Panc1 (cell line): ENCODE data around the gene CUEDC1. TPM values are rescaled to one million over a fixed set of nuclear protein-coding genes. Genes with fewer than 3 reads are reported as not detected.

Experiments used
- ATAC-seq: fragments of 200-7000 bp; cut with Tn5 transposase; 2 replicates; pipeline ENCODE4 v1.9.1; 2020; ENCODE audit warnings: mild to moderate bottlenecking, moderate library complexity
- Bru-seq: library from RNA; stranded (reverse); fragments of 400-500 nt; gene quantifications from one replicate; lab custom pipeline; 2021; lab: Mats Ljungman, UMichigan
- BruChase-seq, 2 experiments: library from RNA; stranded (reverse); fragments of 400-500 nt; gene quantifications; one replicate each; lab custom pipeline; 2021; lab: Mats Ljungman, UMichigan
- BruUV-seq: library from RNA; stranded (reverse); fragments of 400-500 nt; replicated peaks from 2 replicates; lab custom pipeline; 2021; lab: Mats Ljungman, UMichigan
- CTCF ChIA-PET: fragments of 300-600 bp; sonication (Branson Sonifier 250); formaldehyde crosslinking; loops from one replicate; lab custom pipeline; 2022; ENCODE audit warnings: antibody characterized with exemption; lab: Charles Lee
- POLR2A ChIA-PET: fragments of 300-600 bp; sonication (Branson Sonifier 250); formaldehyde crosslinking; loops from one replicate; lab custom pipeline; 2022; ENCODE audit warnings: antibody characterized with exemption; lab: Charles Lee
- DNase-seq: peaks from one replicate; pipeline ENCODE4 v3.0.0-alpha.2; 2010; ENCODE audit warnings: low read depth, low spot score
- H3K27ac ChIP-seq: 2 replicates; pipeline ENCODE4 v1.5.1; 2011; ENCODE audit warnings: mild to moderate bottlenecking, low read length, inconsistent platforms
- H3K27me3 ChIP-seq: fragments of 200-500 bp; sonication (Bioruptor generic); 2 replicates; pipeline ENCODE4 v1.6.0; 2014; ENCODE audit warnings: low read length, inconsistent platforms; ENCODE audit not compliant: control insufficient read depth, insufficient read depth
- H3K36me3 ChIP-seq: fragments of 200-500 bp; sonication (Bioruptor generic); 2 replicates; pipeline ENCODE4 v1.5.1; 2014; ENCODE audit warnings: inconsistent platforms, mild to moderate bottlenecking, low read length, moderate library complexity; ENCODE audit not compliant: control insufficient read depth, insufficient read depth
- H3K4me1 ChIP-seq: 2 replicates; pipeline ENCODE4 v1.5.1; 2011; ENCODE audit warnings: inconsistent platforms, mild to moderate bottlenecking, low read length, moderate library complexity; ENCODE audit not compliant: control insufficient read depth, insufficient read depth
- H3K4me3 ChIP-seq, 2 experiments: 2 replicates each; pipeline ENCODE4 v1.5.1; 2011 to 2012; ENCODE audit warnings: low read depth in 2 of 2, low read length in 2 of 2, mild to moderate bottlenecking in 2 of 2, inconsistent platforms in 1 of 2, moderate library complexity in 1 of 2
- H3K9me3 ChIP-seq: fragments of 200-500 bp; sonication (Bioruptor generic); 2 replicates; pipeline ENCODE4 v1.5.1; 2014; ENCODE audit warnings: low read depth, mild to moderate bottlenecking, inconsistent platforms, low read length, moderate library complexity; ENCODE audit not compliant: control insufficient read depth, insufficient read depth
- POLR2AphosphoS5 ChIP-seq: IDR thresholded peaks from 2 replicates; pipeline ENCODE4 v1.6.1; 2012; ENCODE audit warnings: mild to moderate bottlenecking, low read depth, low read length, moderate library complexity
- SIN3A ChIP-seq: IDR thresholded peaks from 2 replicates; pipeline ENCODE4 v1.6.1; 2012; ENCODE audit warnings: low read depth, mild to moderate bottlenecking, low read length, moderate library complexity, borderline replicate concordance; ENCODE audit not compliant: insufficient read depth
- TCF7L2 ChIP-seq: IDR thresholded peaks from 2 replicates; pipeline ENCODE4 v1.6.1; 2011; ENCODE audit warnings: mild to moderate bottlenecking, low read depth, low read length, inconsistent platforms
- in situ Hi-C: cut with HindIII; loops from 2 replicates; pipeline ENCODE4 v1.10.0; 2016; ENCODE audit warnings: low sequenced_read_pairs, low pct_unique_long_range_greater_than_20kb
- intact Hi-C: fragments of 100-400 bp; cut with micrococcal nuclease; formaldehyde crosslinking; loops from one replicate; pipeline ENCODE4 v1.10.0; 2022; ENCODE audit not compliant: unreplicated experiment
- long read RNA-seq: library from polyadenylated mRNA; unstranded; transcript quantifications from one replicate; pipeline ENCODE4 v2.0.0, GENCODE V29; 2021; ENCODE audit not compliant: unreplicated experiment
- polyA plus RNA-seq: library from polyadenylated mRNA; unstranded; fragments of >200 nt; gene quantifications from one replicate; pipeline ENCODE4 v1.2.1, GENCODE V29; 2012; ENCODE audit warnings: missing spikeins; ENCODE audit not compliant: insufficient read length
- total RNA-seq: library from RNA; stranded (reverse); gene quantifications from one replicate; pipeline ENCODE4 v1.2.1, GENCODE V29; 2021; ENCODE audit not compliant: unreplicated experiment
- TF ChIP-seq, protein P1 (sequence below): fragments of 450-650 bp; IDR thresholded peaks from 2 replicates; pipeline ENCODE4 v1.5.1; 2017; ENCODE audit warnings: mild to moderate bottlenecking
- TF ChIP-seq, protein P2 (sequence below), 2 experiments: IDR thresholded peaks; 2 replicates each; pipeline ENCODE4 v1.6.1; 2011 to 2012; ENCODE audit warnings: low read depth in 2 of 2, control low read depth in 1 of 2, low read length in 1 of 2, mild to moderate bottlenecking in 1 of 2, moderate library complexity in 1 of 2; ENCODE audit not compliant: insufficient read depth in 1 of 2

Gene CUEDC1, protein sequence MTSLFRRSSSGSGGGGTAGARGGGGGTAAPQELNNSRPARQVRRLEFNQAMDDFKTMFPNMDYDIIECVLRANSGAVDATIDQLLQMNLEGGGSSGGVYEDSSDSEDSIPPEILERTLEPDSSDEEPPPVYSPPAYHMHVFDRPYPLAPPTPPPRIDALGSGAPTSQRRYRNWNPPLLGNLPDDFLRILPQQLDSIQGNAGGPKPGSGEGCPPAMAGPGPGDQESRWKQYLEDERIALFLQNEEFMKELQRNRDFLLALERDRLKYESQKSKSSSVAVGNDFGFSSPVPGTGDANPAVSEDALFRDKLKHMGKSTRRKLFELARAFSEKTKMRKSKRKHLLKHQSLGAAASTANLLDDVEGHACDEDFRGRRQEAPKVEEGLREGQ
- total RNA-seq (103 TPM), Bru-seq, nascent RNA (percentile 89 among the genes with signal in this experiment), BruChase-seq, experiment 1, labeled RNA remaining after a 2-hour chase (percentile 88 among the genes with signal in this experiment), BruChase-seq, experiment 2, labeled RNA remaining after a 6-hour chase (percentile 90 among the genes with signal in this experiment)
- 107 TPM for polyA plus RNA-seq
- long read RNA-seq, transcript CUEDC1-204 (2 exons, 707 nt): major isoform, 24 of 184 reads
- long read RNA-seq, transcript CUEDC1-206 (11 exons, 3,621 nt): minor isoform, 20 of 184 reads
- long read RNA-seq, partial matches to known transcripts: 29 of 184 reads
- long read RNA-seq, other reads (novel, unspliced or antisense): 106 of 184 reads

DNA sequence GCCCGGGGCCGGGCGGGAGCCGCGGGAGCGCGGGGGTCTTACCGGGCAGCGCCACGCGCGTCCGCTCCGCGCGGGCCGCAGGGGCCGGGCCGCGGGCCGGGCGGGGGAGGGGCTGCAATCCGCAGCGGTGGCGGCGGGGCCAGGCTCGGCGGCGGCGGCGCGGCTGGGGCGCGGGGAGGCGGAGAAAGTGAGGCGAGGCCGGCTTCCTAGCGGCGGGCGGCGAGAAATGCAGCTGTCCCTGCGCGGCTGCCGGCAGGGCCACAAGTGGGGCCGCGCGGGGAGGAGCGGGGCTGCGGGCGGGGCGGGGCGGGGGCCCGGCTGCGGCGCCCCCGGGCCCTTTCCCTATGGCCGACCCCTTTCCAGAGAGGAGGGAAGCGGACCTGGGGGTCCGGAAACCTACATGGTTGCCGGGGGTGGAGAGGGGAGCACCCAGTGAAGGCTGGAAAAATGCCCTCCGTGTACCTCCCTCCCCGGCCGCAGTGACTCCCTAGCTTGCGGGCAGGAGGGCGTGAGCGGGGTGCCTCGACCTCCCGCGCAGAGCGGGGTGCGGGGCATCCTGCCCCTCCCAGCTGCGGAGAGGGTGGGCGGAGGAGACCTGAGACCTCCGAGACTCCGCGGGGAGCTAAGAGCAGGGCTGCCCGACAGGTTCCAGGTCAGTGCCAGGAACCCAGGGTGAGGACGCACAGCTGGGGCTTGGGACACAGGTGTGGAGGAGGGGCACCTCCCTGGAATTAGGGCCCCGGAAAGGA, at the start of gene CUEDC1:
Gene CUEDC1, minus strand, starts transcription at position 230 of the 749 bp plus-strand sequence. CDS start 69,848 bp downstream, outside the sequence.
- peak within 1 kb of the TSS; percentile 98 for H3K27ac ChIP-seq
- peak within 1 kb of the TSS; percentile 73 to 81 for H3K4me3 ChIP-seq
- POLR2A ChIA-PET: interaction anchor here (0.7 kb wide), 1 partner anchor 10 kb away, joined by 3 read pairs; no protein-coding TSS in a partner anchor
- TF ChIP-seq TCF7L2 (no peak), POLR2AphosphoS5 (peak; percentile 21; the same call in 1 of the 2 replicates), SIN3A (no peak; the same call in 1 of the 2 replicates)
- TF ChIP-seq, protein P1, sequence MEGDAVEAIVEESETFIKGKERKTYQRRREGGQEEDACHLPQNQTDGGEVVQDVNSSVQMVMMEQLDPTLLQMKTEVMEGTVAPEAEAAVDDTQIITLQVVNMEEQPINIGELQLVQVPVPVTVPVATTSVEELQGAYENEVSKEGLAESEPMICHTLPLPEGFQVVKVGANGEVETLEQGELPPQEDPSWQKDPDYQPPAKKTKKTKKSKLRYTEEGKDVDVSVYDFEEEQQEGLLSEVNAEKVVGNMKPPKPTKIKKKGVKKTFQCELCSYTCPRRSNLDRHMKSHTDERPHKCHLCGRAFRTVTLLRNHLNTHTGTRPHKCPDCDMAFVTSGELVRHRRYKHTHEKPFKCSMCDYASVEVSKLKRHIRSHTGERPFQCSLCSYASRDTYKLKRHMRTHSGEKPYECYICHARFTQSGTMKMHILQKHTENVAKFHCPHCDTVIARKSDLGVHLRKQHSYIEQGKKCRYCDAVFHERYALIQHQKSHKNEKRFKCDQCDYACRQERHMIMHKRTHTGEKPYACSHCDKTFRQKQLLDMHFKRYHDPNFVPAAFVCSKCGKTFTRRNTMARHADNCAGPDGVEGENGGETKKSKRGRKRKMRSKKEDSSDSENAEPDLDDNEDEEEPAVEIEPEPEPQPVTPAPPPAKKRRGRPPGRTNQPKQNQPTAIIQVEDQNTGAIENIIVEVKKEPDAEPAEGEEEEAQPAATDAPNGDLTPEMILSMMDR: no peak; the same call in 1 of the 2 replicates
- TF ChIP-seq, protein P2, sequence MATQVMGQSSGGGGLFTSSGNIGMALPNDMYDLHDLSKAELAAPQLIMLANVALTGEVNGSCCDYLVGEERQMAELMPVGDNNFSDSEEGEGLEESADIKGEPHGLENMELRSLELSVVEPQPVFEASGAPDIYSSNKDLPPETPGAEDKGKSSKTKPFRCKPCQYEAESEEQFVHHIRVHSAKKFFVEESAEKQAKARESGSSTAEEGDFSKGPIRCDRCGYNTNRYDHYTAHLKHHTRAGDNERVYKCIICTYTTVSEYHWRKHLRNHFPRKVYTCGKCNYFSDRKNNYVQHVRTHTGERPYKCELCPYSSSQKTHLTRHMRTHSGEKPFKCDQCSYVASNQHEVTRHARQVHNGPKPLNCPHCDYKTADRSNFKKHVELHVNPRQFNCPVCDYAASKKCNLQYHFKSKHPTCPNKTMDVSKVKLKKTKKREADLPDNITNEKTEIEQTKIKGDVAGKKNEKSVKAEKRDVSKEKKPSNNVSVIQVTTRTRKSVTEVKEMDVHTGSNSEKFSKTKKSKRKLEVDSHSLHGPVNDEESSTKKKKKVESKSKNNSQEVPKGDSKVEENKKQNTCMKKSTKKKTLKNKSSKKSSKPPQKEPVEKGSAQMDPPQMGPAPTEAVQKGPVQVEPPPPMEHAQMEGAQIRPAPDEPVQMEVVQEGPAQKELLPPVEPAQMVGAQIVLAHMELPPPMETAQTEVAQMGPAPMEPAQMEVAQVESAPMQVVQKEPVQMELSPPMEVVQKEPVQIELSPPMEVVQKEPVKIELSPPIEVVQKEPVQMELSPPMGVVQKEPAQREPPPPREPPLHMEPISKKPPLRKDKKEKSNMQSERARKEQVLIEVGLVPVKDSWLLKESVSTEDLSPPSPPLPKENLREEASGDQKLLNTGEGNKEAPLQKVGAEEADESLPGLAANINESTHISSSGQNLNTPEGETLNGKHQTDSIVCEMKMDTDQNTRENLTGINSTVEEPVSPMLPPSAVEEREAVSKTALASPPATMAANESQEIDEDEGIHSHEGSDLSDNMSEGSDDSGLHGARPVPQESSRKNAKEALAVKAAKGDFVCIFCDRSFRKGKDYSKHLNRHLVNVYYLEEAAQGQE (IDR thresholded peaks at IDR 0.05; ENCODE audit: insufficient read depth in 1 of 2, low read depth in 2 of 2, low read length in 1 of 2): no peak
- intact Hi-C loops: no loop called here
- H3K27me3 ChIP-seq: no peaks in the 10 kb centered on the region
- no peak for DNase-seq
- no TSS peak for BruUV-seq
- peak; percentile 82 for ATAC-seq
- peaks cover 66% of the 10 kb centered on the region for H3K4me1 ChIP-seq
- H3K9me3 ChIP-seq: no peaks in the 10 kb centered on the region
- no peaks in the 10 kb centered on the region; the same call in 1 of the 2 replicates for H3K36me3 ChIP-seq
- CTCF ChIA-PET: interaction anchor here (0.6 to 1.2 kb wide), 4 partner anchors 9 to 97 kb away, joined by 3 to 4 read pairs (median 4); no protein-coding TSS in a partner anchor
- in situ Hi-C loops: no loop called here

DNA sequence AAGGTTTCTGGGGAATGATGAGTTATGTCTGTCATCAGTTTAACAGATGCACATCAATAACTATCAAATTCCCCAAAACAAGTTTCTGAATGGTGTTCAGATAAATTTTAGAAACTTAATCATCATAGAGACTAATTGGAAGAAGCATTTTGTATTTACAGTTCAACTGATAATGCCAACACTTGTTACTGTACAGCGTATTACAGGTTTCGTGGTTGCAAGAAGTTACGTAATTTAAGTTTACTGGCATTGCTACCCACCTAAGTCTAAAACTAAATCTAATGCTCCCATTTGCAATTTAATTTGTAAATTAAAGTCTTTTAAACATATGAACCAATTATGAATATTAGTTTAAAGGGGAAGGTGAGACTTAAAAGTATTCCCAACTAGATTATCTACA, 48.8 kb upstream of the CUEDC1 start:
- ChIA-PET POLR2A (interaction anchor here (0.6 kb wide), 1 partner anchor 430 kb away, joined by 5 read pairs; no protein-coding TSS in a partner anchor), CTCF (no interaction called here)
- DNase-seq (no peak), ATAC-seq (no peak)
- no peaks in the 10 kb centered on the region for H3K27me3 ChIP-seq
- TF ChIP-seq TCF7L2 (no peak), SIN3A (no peak), POLR2AphosphoS5 (no peak)
- TF ChIP-seq, protein P2 (IDR thresholded peaks at IDR 0.05; ENCODE audit: insufficient read depth in 1 of 2, low read depth in 2 of 2, low read length in 1 of 2): no peak
- TF ChIP-seq, protein P1: no peak
- H3K4me1 ChIP-seq: peaks cover 61% of the 10 kb centered on the region
- in situ Hi-C loops (no loop called here), intact Hi-C loops (no loop called here)
- H3K9me3 ChIP-seq: no peaks in the 10 kb centered on the region
- H3K4me3 ChIP-seq: peak overlapping the region; percentile 1 to 94; a peak in 3 of 4 replicates
- H3K27ac ChIP-seq: peak overlapping the region; percentile 57
- H3K36me3 ChIP-seq: peaks cover 71% of the 10 kb centered on the region
- BruUV-seq: no TSS peak
